ENCODE measurements around the gene CMC2.

CMC2 gene

GRCh38 chr16:80931801-80932707 lies 74.6 kb downstream of the CMC2 start:
- no peak overlapping the region for H3K4me3 ChIP-seq (ENCODE audit: low read depth in 1 of 2, low read length in 1 of 2)
- H3K27ac ChIP-seq: no peak overlapping the region
- H3K9me3 ChIP-seq: no peaks in the 10 kb centered on the region
- no peaks in the 10 kb centered on the region for H3K36me3 ChIP-seq
- peaks cover 89% of the 10 kb centered on the region for H3K27me3 ChIP-seq
- H3K4me1 ChIP-seq (ENCODE audit: control insufficient read depth in 1 of 2, insufficient read depth in 1 of 2, low read depth in 1 of 2, low read length in 1 of 2): peaks cover 0 to 8% of the 10 kb centered on the region in 2 experiments
- TF ChIP-seq, protein P1, sequence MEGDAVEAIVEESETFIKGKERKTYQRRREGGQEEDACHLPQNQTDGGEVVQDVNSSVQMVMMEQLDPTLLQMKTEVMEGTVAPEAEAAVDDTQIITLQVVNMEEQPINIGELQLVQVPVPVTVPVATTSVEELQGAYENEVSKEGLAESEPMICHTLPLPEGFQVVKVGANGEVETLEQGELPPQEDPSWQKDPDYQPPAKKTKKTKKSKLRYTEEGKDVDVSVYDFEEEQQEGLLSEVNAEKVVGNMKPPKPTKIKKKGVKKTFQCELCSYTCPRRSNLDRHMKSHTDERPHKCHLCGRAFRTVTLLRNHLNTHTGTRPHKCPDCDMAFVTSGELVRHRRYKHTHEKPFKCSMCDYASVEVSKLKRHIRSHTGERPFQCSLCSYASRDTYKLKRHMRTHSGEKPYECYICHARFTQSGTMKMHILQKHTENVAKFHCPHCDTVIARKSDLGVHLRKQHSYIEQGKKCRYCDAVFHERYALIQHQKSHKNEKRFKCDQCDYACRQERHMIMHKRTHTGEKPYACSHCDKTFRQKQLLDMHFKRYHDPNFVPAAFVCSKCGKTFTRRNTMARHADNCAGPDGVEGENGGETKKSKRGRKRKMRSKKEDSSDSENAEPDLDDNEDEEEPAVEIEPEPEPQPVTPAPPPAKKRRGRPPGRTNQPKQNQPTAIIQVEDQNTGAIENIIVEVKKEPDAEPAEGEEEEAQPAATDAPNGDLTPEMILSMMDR (IDR thresholded peaks at IDR 0.05): no peak

GRCh38 chr16:80924372-80924978 lies 82.2 kb downstream of the CMC2 start:
- no peak overlapping the region for H3K4me3 ChIP-seq (ENCODE audit: low read depth in 1 of 2, low read length in 1 of 2)
- no peaks in the 10 kb centered on the region for H3K9me3 ChIP-seq
- no peaks in the 10 kb centered on the region for H3K4me1 ChIP-seq (ENCODE audit: control insufficient read depth in 1 of 2, insufficient read depth in 1 of 2, low read depth in 1 of 2, low read length in 1 of 2)
- no peak overlapping the region for H3K27ac ChIP-seq
- no peaks in the 10 kb centered on the region for H3K36me3 ChIP-seq
- peaks cover 14% of the 10 kb centered on the region for H3K27me3 ChIP-seq
- TF ChIP-seq, protein P1 (IDR thresholded peaks at IDR 0.05): no peak

- H3K27me3 ChIP-seq: peaks cover 5% of the 10 kb centered on the region
- no peaks in the 10 kb centered on the region for H3K36me3 ChIP-seq
- H3K27ac ChIP-seq: no peak overlapping the region
- H3K4me3 ChIP-seq (ENCODE audit: low read depth in 1 of 2, low read length in 1 of 2): no peak overlapping the region
- no peaks in the 10 kb centered on the region for H3K4me1 ChIP-seq (ENCODE audit: control insufficient read depth in 1 of 2, insufficient read depth in 1 of 2, low read depth in 1 of 2, low read length in 1 of 2)
- H3K9me3 ChIP-seq: no peaks in the 10 kb centered on the region
- TF ChIP-seq, protein P1 (IDR thresholded peaks at IDR 0.05): no peak
Measured at GRCh38 chr16:80923356-80923755, 83.3 kb downstream of the CMC2 start.

All from neutrophil (primary cell).